ENCODE measurements around the gene BICRA.
"Not testable (repeated sequence)": the region's sequence is repeated elsewhere in the genome, so short reads cannot be mapped to it uniquely, and the experiment has no call there.

BICRA gene

DNA sequence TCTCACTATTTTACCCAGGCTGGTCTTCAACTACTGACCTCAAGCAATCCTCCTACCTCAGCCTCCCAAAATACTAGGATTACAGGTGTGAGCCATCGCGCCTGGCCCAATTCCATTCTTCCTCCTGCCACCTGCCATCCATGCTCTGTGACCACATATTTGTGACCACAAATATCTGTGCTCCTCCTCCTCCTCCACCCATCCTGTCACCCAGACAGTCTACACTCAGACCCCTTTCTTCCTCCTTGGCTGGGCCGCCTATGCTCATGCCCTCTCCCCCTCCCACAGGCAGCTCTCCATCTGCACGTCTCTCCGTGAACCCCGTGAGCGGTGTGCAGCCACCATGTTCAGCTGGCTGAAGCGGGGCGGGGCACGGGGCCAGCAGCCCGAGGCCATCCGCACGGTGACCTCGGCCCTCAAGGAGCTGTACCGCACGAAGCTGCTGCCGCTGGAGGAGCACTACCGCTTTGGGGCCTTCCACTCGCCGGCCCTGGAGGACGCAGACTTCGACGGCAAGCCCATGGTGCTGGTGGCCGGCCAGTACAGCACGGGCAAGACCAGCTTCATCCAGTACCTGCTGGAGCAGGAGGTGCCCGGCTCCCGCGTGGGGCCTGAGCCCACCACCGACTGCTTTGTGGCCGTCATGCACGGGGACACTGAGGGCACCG, 107.5 kb downstream of the BICRA start:
- DNase-seq (ENCODE audit: low spot score), result no peak

DNA sequence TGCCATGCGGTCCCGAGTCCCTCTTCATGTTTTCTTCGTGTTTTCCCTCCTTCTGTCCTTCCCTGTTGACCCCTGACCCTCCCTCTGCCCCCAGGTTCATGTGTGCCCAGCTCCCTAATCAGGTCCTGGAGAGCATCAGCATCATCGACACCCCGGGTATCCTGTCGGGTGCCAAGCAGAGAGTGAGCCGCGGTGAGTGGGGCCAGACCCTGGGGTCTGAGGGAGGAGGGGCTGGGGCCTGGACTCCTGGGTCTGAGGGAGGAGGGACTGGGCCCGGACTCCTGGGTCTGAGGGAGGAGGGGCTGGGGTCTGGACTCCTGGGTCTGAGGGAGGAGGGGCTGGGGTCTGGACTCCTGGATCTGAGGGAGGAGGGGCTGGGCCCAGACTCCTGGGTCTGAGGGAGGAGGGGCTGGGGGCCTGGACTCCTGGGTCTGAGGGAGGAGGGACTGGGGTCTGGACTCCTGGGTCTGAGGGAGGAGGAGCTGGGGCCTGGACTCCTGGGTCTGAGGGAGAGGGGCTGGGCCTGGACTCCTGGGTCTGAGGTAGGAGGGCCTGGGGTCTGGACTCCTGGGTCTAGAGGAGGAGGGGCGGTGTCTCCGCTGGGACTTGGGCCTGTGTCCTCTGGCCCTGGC, 109.6 kb downstream of the BICRA start:
- not testable (repeated sequence) for DNase-seq (ENCODE audit: low spot score)

DNA sequence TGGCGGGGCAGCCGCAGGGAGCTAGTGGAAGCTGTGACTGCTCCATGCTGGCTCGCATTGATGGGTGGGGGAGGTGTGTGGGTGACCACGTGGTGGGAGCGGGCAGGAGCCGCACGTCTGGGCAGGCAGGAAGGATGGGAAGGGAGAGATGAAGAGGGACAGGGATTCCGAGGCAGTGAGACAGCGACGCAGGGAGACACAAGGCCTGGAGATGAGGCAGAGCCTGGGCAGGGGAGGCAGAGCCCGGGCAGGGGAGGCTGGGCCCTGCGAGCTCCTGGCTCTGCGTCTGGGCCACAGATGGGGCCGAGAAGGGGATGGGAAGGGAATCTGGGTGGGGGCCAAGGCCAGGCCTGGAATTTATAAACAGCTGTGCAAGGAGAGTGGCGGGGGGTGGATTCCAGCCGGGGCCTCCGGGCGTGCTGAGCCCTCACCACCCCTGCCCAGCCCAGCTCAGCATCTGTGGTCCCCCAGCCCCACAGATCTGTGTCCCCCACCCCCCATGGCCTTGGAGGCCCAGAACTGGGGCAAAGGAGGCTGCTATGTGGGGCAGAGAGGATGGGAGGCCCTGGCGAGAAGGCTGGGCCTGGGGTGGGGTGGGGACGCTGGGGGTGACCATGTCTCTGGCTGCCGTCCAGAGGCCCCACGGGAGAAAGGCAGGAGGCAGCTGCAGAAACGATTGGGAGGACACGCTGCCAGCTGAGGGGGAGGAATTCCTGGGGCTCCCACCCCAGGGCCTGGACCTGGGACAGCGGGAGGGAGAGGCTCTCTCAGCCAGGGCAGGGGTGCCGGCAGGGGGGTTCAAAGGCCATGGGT, 110.3 kb downstream of the BICRA start:
- peak; percentile 79 for DNase-seq (ENCODE audit: low spot score)

DNA sequence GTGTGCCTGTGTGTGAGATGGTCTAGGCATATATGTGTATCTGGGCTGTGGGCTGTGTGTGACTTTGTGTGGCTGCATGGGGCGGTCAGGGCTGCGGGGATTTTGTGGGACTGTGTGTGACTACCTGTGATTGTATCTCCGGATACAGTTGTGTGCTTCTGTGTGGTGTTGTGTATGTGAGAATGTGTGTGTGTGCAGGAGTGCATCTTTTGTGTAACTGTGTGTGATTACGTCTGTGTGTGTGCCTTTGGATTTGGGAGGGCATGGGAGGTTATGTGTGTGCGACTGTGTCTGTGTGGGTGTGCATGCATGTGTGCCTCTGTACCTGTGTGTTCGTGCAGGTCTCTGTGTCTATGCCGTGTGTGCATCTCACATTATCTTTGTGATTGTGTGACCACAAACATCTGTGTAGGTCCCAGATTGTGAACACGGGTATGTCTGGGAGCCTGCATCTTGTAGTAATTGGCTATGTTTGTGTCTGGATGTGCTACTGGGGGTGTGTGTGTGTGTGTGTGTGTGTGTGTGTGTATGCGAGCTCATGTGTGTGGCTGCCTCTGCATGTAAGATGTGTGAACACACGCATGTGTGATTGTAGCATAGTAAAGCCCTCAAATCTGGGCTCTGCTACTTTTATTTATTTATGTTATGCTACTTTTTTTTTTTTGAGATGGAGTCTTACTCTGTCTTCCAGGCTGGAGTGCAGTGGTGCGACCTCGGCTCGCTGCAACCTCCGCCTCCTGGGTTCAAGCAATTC, 111.9 kb downstream of the BICRA start:
- no peak for DNase-seq (ENCODE audit: low spot score)

DNA sequence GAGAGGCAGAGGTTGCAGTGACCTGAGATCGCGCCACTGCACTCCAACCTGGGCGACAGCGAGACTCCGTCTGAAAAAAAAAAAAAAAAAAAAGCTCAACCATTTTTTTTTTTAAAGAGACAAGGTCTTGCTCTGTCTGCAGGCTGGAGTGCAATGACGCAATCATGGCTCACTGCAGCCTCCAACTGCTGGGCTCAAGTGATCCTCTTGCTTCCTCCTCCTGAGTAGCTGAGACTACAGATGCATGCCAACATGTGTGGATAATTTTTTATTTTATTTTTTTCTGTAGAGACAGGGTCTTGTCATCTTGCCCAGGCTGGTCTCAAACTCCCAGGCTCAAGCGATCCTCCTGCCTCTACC, 114.6 kb downstream of the BICRA start:
- DNase-seq (ENCODE audit: low spot score), result no peak

DNA sequence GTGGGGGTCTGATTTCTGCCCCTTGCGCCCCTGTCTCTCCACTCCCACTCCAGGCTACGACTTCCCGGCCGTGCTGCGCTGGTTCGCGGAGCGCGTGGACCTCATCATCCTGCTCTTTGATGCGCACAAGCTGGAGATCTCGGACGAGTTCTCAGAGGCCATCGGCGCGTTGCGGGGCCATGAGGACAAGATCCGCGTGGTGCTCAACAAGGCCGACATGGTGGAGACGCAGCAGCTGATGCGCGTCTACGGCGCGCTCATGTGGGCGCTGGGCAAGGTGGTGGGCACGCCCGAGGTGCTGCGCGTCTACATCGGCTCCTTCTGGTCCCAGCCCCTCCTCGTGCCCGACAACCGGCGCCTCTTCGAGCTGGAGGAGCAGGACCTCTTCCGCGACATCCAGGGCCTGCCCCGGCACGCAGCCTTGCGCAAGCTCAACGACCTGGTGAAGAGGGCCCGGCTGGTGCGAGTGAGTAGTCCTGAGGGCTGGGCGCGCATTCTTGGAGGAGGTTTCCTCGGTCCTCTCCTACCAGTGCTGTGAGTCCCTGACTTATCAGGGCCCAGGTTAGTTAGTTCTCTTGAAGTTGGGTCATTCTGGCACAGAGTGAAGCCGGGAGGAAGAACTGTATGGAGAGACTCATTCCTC, 116.9 kb downstream of the BICRA start:
- no peak for DNase-seq (ENCODE audit: low spot score)

DNA sequence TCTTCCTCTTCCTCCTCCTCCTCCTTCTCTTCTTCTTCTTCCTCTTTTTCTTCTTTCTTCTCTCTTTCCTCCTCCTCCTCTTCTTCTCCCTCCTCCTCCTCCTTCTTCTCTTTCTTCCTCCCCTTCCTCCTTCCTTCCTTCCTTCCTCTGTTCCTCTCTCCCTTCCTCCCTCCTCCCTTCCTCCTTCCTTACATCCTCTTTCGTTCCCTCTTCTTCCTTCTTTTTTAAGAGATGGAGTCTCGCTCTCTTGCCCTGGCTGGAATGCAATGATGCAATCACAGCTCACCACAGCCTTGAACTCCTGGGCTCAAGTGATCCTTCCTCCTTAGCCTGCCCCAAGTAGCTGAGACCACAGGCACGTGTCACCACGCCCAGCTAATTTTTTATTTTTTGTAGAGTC, 117.5 kb downstream of the BICRA start:
- DNase-seq (ENCODE audit: low spot score), result no peak

DNA sequence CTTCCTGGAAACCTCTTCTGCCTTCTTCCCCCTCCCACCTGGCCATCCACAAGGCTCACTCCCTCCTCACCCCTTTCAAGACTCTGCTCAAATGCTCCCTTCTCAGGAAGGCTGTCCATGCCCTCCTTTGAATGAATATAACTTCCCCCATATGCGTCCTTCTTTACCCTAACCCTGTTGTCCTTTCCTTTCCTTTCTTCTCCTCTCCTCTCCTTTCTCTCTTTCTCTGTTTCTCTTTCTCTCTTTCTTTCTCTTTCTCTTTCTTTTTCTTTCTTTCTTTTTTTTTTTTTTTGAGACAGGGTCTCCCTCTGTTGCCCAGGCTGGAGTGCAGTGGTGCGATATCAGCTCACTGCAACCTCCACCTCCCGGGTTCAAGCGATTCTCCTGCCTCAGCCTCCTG, 119.4 kb downstream of the BICRA start:
- not testable (repeated sequence) for DNase-seq (ENCODE audit: low spot score)

DNA sequence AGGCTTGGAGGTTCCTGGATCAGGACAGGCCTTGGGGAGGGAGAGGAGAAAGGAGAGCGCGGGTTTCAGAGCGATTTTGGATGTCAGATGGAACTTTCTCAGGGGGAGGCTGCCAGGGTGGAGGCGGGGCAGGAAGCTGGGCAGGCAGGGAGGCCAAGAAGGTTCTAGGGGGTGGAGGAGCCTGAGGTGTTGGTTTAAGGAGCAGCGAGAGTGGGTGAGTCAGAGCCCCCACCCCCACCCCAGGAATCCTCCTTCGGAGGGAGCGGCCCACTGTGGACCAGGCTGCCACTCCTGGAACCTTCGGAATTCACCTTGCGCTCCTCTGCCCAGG, 120.5 kb downstream of the BICRA start:
- peak; percentile 52 for DNase-seq (ENCODE audit: low spot score)

DNA sequence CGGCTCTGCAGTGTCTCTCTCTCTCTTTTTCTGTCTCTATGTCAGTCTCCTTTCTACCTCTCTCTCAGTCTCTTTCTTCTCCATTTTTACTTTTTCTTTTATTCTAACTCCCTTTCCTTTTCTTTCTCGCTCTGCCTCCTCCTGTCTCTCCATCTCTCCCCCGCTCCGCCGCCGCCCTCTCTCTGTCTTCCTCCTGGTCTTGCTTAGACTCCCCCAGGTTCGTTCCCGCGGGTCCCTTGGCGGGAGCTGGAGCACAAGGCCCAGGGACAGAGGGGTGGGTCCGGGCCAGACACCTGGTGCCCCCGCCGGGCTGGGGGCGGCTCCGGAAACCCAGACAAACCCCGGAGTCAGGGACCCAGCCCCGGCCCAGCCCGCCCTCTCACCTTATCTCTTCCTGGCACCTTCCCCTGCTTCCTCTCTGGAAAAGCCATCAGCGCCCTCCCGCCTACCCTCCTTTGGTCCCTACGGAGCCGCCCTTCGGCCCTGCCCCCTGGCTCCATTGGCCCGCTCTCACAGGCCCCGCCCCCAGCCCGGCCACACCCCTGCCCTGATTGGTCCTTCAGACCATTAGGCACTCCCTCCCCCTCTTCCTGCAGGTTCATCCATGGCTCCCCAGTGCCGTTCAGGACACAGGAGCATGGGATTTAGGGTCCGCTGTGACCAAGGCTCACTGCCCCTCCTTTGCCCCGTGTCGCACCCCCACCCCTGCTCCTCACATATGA, 121.0 kb downstream of the BICRA start:
- DNase-seq (ENCODE audit: low spot score), result peak; percentile 61

DNA sequence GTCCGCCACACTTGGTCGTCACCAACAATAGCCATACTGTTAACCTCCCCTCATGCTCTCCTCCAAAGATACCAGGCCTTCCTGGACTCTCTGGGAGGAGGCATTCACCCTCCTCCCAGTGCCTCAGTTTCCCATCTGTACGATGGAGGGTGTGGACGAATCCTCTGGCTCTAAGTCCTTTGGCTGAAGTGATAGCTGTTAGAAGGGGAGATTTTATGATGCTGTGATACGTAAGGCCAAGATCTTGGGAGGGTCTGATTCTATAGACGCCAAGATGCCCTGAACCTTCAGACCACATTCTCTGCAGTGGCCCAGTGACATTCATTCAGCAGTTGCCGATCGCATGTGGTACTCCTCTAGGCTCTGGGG, 121.6 kb downstream of the BICRA start:
- DNase-seq (ENCODE audit: low spot score), result no peak

DNA sequence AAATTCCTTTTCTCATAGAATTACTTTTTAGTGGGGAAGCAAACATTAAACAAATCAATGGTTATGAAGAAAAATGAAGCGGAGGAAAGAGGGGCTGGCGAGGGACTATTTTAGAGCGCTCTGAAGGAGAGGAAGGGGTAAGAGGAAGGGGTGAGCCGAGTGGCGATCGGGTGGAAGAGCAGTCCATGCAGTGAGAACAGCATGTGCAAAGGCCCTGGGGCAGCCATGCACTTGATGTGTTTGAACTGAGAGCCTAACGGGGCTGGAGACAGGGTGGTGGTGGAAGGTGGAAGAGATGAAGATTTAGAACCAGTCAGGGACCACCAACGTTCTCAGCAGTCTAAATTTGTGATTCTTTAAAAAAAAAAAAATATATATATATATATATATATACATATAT, 122.0 kb downstream of the BICRA start:
- DNase-seq (ENCODE audit: low spot score), result no peak

DNA sequence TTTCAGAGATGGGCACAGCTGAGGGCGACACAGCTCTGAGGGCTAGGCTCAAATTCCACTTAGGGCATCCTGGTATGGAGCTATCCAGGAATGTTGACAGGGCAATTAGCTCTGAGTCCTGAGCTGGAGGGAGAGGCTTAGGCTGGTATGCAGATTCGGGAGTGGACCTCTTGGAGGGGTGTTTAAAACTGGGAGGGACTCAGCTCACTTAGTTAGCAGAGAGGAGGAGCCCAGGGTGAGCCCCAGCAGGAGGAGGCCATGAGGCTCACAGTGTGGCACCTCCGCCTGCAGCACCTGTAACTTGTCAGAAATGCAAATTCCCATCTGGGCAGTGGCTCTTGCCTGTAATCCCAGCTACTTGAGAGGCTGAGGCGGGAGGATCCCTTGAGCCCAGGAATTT, 126.2 kb downstream of the BICRA start:
- DNase-seq (ENCODE audit: low spot score), result no peak

DNA sequence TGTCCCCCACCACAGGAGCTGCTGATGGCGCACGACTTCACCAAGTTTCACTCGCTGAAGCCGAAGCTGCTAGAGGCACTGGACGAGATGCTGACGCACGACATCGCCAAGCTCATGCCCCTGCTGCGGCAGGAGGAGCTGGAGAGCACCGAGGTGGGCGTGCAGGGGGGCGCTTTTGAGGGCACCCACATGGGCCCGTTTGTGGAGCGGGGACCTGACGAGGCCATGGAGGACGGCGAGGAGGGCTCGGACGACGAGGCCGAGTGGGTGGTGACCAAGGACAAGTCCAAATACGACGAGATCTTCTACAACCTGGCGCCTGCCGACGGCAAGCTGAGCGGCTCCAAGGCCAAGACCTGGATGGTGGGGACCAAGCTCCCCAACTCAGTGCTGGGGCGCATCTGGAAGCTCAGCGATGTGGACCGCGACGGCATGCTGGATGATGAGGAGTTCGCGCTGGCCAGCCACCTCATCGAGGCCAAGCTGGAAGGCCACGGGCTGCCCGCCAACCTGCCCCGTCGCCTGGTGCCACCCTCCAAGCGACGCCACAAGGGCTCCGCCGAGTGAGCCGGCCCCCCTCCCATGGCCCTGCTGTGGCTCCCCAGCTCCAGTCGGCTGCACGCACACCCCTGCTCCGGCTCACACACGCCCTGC, 132.1 kb downstream of the BICRA start:
- DNase-seq (ENCODE audit: low spot score), result no peak

DNA sequence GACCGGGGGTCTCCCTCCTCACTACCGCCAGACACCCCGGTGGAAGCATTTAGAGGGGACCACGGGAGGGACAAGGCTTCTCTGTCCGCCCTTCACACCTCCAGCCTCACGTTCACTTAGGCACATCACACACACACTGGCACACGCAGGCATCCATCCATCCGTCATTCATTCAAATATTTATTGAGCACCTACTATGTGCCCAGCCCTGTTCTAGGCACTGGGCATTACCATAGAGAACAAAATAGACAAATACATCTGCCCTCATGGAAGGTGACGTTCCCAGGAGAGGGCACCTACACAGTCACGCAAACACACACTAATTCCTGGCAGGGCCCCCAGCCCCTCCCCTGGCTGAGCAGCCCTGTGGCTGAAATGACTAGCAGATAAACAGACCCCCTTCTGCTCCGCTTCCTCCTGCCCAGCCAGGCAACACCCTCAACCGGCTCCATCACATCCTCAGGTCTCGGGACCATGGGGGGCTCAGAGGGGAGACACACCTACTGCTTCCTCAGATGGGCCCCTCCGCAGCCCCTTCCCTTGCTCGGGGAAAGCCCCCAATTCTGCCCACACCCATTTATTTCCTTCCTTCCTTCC, 132.7 kb downstream of the BICRA start:
- DNase-seq (ENCODE audit: low spot score), result no peak

DNA sequence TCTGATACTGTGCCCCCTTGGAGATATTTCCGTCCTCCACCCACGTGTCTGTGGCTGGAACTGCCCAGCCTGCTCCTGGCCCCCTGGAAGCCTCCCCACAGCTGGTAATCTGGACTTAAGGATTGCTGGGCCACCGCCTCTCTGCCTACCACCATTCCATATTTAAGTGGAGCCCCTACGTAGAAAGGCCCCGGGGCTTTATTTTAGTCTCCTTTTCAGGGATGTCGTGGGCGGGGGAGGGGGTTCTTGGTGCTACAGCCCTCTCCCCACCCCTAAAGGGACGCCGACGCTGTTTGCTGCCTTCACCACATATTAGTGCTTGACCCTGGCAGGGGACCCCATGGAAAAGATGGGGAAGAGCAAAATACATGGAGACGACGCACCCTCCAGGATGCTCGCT, 133.7 kb downstream of the BICRA start:
- no peak for DNase-seq (ENCODE audit: low spot score)

DNA sequence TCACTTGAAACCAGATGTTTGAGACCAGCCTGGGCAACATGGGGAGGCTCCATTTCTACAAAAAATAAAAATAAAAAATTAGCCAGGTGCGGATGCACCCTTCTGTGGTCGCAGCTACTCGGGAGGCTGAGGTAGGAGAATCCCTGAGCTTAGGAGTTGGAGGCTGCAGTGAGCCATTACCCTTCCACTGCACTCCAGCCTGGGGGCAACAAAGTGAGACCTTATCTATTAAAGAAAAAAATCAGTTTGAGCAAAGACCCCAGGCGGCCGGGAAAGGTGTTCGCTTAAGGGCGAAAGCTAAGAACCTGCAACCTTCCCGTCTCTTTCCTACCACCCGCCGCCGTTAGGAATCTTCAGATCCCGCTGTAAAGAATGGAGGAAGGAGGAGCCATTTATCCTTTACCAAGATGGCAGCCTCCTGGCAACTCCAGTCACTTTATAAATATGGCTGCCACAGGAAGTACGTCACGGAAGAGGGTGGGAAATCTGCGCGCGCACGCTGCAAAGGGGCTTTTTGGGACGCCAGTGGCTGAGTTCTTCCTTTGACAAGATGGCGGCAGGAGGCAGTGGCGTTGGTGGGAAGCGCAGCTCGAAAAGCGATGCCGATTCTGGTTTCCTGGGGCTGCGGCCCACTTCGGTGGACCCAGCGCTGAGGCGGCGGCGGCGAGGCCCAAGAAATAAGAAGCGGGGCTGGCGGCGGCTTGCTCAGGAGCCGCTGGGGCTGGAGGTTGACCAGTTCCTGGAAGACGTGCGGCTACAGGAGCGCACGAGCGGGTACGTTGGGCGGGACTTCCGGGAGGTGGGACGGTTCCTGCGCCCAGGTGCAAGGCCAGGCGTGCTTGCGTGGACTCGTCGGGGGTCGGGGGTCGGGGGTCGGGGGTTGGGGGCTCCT, 136.3 kb downstream of the BICRA start, which contains the start of gene NOP53:
Gene NOP53 (plus strand): TSS at position 537 of the 892 bp plus-strand sequence. CDS start 14 bp downstream, at position 551.
- peak; percentile 93 for DNase-seq (ENCODE audit: low spot score)

DNA sequence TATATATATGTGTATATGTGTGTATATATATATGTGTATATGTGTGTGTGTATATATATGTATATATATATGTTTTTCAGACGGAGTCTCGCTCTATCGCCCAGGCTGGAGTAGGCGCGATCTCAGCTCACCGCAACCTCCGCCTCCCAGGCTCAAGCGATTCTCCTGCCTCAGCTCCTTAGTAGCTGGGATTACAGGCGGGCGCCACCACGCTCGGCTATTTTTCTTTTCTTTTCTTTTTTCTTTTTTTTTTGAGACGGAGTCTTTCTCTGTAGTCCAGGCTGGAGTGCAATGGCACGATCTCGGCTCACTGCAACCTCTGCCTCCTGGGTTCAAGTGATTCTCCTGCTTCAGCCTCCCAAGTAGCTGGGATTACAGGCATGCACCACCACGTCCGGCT, 137.2 kb downstream of the BICRA start:
- not testable (repeated sequence) for DNase-seq (ENCODE audit: low spot score)

DNA sequence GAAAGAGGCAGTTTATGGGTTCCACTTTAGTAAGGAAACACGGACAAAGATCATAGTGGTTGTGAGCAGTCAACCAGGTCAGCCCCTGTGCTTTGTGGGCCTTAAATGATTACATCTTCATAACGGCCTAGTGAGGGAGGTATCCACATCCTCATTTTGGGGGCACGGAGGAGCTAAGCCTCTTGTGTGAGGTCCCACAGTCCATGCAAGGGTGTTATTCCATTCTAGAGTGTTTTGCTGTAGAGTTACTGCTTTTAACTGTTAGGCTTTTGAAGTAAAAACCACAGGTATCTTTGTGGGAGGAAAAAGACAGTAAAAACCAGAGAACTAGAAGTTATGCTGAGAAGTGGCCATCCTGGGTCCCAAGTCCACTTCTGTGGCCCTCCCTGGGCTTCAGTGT, 140.4 kb downstream of the BICRA start:
- no peak for DNase-seq (ENCODE audit: low spot score)

Measured in kidney capillary endothelial cell (primary cell).